Hematopoietic multipotent progenitor cell treated with erythropoietin and hydrocortisone succinate and interleukin-3 and kit ligand, for 15 days (in vitro differentiated cells): Measurements from ENCODE around the gene CAND2.
"Not testable (repeated sequence)": the region's sequence is repeated elsewhere in the genome, so short reads cannot be mapped to it uniquely, and the experiment has no call there.

ENCODE experiments used
- DNase-seq: peaks from one replicate; pipeline ENCODE4 v3.0.0-alpha.2; 2015; ENCODE audit warnings: low spot score

Gene CAND2

DNA sequence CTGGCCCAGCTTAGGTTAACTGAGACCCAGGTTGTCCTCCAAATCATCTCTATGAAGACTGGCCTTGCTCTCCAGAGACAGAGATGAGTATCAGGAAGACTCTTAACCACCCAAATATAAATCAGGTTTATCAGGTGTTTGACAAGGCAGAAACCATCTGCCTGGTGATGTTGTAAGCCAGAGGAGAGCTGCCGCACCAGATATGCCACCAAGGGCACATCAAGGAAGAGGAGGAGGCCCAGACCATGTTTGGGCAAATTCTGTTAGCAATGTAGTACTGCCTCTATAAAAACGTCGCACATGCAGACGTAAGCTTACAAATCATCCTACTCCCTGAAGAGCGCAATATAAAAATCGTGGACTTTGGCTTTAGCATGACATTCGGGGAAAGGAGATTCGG, 65.9 kb downstream of the CAND2 start:
- DNase-seq, result no peak

- DNase-seq, result no peak
These were observed 68.8 kb downstream of the CAND2 start for GRCh38 chr3:12865271-12865670.

GRCh38 chr3:12866836-12867235, 70.4 kb downstream of the CAND2 start:
- no peak for DNase-seq

DNA sequence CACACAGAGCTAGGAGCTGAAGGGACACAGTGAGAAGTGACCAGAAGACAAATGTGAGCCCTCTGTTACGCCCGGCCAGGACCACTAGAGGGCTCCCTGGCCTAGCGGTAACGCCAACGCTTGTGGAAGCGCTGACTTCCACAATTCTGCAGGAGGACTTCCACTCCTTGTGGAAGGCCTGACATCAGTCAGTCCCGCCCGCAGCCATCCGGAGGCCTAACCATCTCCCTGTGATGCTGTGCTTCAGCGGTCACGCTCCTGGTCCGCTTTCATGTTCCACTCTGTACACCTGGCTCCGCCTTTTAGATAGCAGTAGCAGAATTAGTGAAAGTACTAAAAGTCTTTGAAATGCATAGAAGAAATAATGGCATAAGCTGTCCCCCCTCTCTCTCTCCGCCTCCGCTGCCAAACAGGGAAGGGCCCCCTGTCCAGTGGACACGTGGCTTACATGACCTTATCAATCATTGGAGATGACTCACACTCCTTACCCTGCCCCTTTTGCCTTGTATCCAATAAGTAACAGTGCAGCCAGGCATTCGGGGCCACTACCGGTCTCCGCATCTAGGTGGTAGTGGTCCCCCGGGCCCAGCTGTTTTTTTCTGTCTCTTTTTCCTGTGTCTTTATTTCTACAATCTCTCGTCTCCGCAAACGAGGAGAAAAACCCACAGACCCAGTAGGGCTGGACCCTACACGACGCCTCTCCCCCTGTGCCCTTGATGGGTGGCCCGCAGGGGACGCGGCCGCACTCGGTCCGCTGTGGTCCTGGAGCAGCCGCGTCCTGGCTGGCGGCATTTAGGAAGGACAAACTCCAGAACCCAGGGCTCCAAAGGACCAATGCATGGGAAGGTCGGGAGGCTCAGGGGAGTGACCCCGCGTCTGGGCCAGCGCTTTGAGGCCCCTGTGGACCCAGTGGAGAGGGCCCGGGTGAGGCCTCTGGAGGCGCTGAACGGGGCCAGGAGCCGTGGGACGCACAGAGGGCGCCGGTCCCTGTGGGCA, 71.9 kb downstream of the CAND2 start:
- peak; percentile 80 for DNase-seq

- peak; percentile 57 for DNase-seq
These were observed 72.6 kb downstream of the CAND2 start for GRCh38 chr3:12869035-12869621.

GRCh38 chr3:12870942-12871341, 74.5 kb downstream of the CAND2 start:
- DNase-seq, result no peak

DNA sequence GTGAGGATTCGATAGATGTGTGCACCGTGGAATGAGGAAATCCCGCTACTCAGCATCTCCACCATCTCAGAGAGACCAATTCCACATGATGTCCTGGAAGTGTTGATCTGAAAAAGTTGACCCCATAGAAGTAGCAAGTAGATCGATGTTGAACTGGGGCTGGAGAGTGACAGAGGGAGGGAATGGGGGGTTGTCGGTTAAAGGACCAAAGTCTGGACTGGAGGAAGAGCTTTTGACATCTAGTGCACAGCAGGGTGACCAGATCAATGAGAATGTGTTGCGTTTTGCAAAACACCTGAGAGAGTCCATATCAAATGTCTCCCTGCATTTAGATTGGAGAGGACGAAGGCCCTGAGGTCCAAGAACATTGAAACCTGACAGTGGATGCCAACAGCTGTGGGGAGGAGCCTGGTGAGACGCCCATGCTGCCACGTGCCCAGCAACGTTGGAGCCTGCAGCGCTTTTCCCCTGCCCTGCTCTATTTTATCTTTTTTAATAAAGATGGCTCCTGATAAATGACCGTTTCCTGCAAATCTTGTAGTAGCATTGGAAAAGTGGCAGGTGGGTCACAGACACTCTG, 75.0 kb downstream of the CAND2 start:
- DNase-seq, result no peak

GRCh38 chr3:12875857-12876836, 79.7 kb downstream of the CAND2 start:
- DNase-seq, result peak; percentile 31

DNA sequence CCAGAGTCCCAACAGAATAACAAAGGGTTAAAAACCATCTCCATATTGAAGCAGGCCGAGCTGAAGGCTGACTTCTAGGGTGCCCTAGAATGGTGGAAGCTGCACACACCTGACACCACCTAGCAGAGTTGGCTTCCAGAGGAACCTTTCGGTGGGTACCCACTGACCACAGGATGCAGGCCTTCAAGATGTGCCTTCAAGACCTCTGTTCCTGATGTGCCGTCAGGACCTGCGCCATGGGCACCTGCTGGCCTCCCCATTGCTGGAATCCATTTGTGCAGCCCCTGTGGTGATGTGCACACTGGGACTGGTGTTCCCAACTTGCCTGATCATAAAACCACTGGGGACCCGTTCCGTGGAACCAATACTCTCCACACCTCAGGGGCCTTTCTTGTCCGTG, 80.6 kb downstream of the CAND2 start:
- no peak for DNase-seq

GRCh38 chr3:12878141-12878574, 81.7 kb downstream of the CAND2 start:
- DNase-seq, result no peak

- not testable (repeated sequence) for DNase-seq
These were observed 82.3 kb downstream of the CAND2 start for GRCh38 chr3:12878758-12879157.

- DNase-seq, result no peak
These were observed 82.8 kb downstream of the CAND2 start for GRCh38 chr3:12879191-12879815.

DNA sequence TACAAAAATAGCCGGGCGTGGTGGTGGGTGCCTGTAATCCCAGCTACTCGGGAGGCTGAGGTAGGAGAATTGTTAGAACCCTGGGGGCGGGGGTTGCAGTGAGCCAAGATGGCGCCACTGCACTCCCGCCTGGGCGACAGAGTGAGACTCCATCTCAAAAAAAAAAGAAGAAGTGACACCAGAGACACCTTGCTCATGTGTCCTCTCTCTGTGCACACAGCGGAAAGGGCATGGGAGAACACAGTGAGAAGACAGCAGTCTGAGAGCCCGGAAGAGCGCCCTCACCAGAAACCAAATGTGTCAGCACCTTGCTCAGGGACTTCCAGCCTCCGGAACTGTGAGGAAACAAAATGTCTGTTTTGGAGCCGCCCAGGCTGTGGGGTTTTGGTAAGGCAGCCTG, 85.4 kb downstream of the CAND2 start:
- not testable (repeated sequence) for DNase-seq

- no peak for DNase-seq
These were observed 86.1 kb downstream of the CAND2 start for GRCh38 chr3:12882336-12883310.

DNA sequence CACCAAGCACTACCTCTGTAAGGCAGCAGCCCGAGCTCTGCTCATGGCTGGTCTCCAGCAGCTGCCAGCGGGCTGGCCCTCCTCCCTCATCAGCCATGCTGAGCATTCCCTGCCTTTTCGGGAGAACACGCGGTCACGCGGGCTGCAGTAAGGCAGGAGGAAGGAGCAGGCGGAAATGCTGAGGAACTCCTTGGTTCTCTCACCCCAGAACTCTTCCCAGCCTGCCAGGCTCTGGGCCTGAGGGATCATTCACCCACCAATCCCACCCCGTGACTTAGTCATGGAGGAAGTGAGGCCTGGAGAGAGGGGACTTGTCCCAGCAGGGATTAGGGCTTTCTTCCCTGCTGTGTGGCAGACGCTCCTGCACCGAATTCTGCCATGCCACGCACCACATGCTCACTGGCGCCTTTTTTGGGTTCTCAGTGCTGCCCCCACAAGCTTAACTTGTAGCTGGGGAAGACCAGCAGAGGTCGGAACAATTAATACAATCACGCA, 87.8 kb downstream of the CAND2 start:
- no peak for DNase-seq
